ENCODE measurements around the gene CHRNA10.
"Not testable (repeated sequence)": the region's sequence is repeated elsewhere in the genome, so short reads cannot be mapped to it uniquely, and the experiment has no call there.

The CHRNA10 gene

DNA sequence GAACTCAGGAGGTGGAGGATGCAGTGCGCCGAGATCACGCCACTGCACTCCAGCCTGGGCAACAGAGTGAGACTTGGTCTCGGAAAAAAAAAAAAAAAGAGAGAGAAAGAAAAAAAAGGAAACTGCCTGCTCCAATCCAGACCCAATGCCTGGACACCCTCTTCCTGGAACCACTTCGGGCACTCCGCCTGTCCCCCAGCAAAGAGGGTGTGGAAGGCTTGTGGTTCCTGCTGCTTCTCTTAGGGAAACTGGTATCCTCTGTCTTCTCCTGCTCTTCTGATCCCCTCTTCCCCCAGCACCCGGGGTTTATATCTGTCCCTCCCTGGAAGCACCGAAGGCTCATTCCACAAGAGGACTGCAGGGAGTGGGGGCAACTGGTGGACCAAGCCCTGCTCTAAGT, 12.9 kb downstream of the CHRNA10 start:
- H3K4me3 ChIP-seq (ENCODE audit: low read length, poor library complexity, severe bottlenecking) = no peak overlapping the region
- no peaks in the 10 kb centered on the region for H3K4me1 ChIP-seq (ENCODE audit: insufficient read depth, low read length, poor library complexity, severe bottlenecking)
- no peaks in the 10 kb centered on the region for H3F3A ChIP-seq (ENCODE audit: low read depth)
- H3K4me2 ChIP-seq (ENCODE audit: low read depth, low read length, poor library complexity, severe bottlenecking) = no peak overlapping the region
- H3K36me3 ChIP-seq (ENCODE audit: insufficient read depth, low read length) = no peaks in the 10 kb centered on the region
- no peak overlapping the region for H2AFZ ChIP-seq (ENCODE audit: low read length)
- no peaks in the 10 kb centered on the region for H3K9me2 ChIP-seq (replicated peaks; ENCODE audit: low read depth, low read length)
- no peaks in the 10 kb centered on the region for H3K27me3 ChIP-seq (ENCODE audit: insufficient read depth, low read length, poor library complexity, severe bottlenecking)
- H3K79me2 ChIP-seq (ENCODE audit: insufficient read depth, low read length) = no peaks in the 10 kb centered on the region
- no peak overlapping the region for H3K9ac ChIP-seq (ENCODE audit: low read depth, low read length, poor library complexity, severe bottlenecking)
- no peaks in the 10 kb centered on the region for H3K9me3 ChIP-seq (ENCODE audit: insufficient read depth, low read depth, low read length)
- TF ChIP-seq, protein P1, sequence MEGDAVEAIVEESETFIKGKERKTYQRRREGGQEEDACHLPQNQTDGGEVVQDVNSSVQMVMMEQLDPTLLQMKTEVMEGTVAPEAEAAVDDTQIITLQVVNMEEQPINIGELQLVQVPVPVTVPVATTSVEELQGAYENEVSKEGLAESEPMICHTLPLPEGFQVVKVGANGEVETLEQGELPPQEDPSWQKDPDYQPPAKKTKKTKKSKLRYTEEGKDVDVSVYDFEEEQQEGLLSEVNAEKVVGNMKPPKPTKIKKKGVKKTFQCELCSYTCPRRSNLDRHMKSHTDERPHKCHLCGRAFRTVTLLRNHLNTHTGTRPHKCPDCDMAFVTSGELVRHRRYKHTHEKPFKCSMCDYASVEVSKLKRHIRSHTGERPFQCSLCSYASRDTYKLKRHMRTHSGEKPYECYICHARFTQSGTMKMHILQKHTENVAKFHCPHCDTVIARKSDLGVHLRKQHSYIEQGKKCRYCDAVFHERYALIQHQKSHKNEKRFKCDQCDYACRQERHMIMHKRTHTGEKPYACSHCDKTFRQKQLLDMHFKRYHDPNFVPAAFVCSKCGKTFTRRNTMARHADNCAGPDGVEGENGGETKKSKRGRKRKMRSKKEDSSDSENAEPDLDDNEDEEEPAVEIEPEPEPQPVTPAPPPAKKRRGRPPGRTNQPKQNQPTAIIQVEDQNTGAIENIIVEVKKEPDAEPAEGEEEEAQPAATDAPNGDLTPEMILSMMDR (conservative IDR thresholded peaks at IDR 0.05; ENCODE audit: low read length) = no peak
- no peak for TF ChIP-seq EZH2phosphoT487 (IDR thresholded peaks at IDR 0.05; ENCODE audit: borderline replicate concordance)
- H4K20me1 ChIP-seq (ENCODE audit: insufficient read depth, low read length, poor library complexity, severe bottlenecking) = no peaks in the 10 kb centered on the region

DNA sequence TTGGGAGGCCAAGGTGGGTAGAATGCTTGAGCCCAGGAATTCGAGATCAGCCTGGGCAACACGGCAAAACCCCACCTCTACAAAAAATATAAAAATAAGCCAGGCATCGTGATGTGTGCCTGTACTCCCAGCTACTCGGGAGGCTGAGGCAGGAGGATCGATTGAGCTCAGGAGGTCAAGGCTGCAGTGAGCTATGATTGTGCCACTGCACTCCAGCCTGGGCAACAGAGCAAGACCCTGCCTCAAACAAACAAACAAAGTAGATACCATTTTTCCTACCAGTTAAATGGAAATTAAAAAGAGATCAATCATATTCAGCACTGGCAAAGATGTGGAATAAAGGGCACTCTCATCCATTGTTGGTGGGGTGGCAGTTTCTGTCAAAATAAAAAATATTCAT, 13.9 kb downstream of the CHRNA10 start:
- not testable (repeated sequence) for H3K9me3 ChIP-seq (ENCODE audit: insufficient read depth, low read depth, low read length); H3K4me1 ChIP-seq (ENCODE audit: insufficient read depth, low read length, poor library complexity, severe bottlenecking); H3K36me3 ChIP-seq (ENCODE audit: insufficient read depth, low read length); H3F3A ChIP-seq (ENCODE audit: low read depth); H4K20me1 ChIP-seq (ENCODE audit: insufficient read depth, low read length, poor library complexity, severe bottlenecking); H3K9me2 ChIP-seq (replicated peaks; ENCODE audit: low read depth, low read length); H3K79me2 ChIP-seq (ENCODE audit: insufficient read depth, low read length); H2AFZ ChIP-seq (ENCODE audit: low read length); H3K27me3 ChIP-seq (ENCODE audit: insufficient read depth, low read length, poor library complexity, severe bottlenecking); H3K4me2 ChIP-seq (ENCODE audit: low read depth, low read length, poor library complexity, severe bottlenecking); H3K4me3 ChIP-seq (ENCODE audit: low read length, poor library complexity, severe bottlenecking); H3K9ac ChIP-seq (ENCODE audit: low read depth, low read length, poor library complexity, severe bottlenecking)

DNA sequence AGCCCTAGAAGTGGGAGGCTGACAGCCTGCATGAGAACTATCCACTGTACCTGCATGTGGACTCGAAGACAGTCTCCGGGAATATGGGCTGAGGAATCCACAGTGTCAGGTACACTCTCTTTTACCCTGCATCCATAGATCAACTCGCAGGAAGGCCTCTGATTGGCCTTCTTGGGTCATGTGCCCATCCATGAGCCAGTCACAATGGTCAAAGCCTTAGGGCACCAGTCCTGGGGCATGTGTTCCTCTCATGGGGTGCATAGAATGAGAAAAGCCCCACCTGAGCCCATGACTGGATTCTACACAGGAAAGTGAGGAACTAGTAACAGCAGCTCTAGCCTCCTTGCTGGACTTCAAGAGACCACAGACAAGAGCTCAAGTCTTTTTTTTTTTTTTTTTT, 15.6 kb downstream of the CHRNA10 start:
- Histone ChIP-seq H3K9me2 (replicated peaks; ENCODE audit: low read depth, low read length) (no peaks in the 10 kb centered on the region), H4K20me1 (ENCODE audit: insufficient read depth, low read length, poor library complexity, severe bottlenecking) (no peaks in the 10 kb centered on the region), H3K4me2 (ENCODE audit: low read depth, low read length, poor library complexity, severe bottlenecking) (no peak overlapping the region), H3K36me3 (ENCODE audit: insufficient read depth, low read length) (no peaks in the 10 kb centered on the region), H3K4me3 (ENCODE audit: low read length, poor library complexity, severe bottlenecking) (no peak overlapping the region), H3K9me3 (ENCODE audit: insufficient read depth, low read depth, low read length) (no peaks in the 10 kb centered on the region), H3K79me2 (ENCODE audit: insufficient read depth, low read length) (no peaks in the 10 kb centered on the region), H3K9ac (ENCODE audit: low read depth, low read length, poor library complexity, severe bottlenecking) (no peak overlapping the region), H3K27me3 (ENCODE audit: insufficient read depth, low read length, poor library complexity, severe bottlenecking) (no peaks in the 10 kb centered on the region), H3F3A (ENCODE audit: low read depth) (no peaks in the 10 kb centered on the region), H3K4me1 (ENCODE audit: insufficient read depth, low read length, poor library complexity, severe bottlenecking) (no peaks in the 10 kb centered on the region), H2AFZ (ENCODE audit: low read length) (no peak overlapping the region)
- no peak for TF ChIP-seq EZH2phosphoT487 (IDR thresholded peaks at IDR 0.05; ENCODE audit: borderline replicate concordance)
- TF ChIP-seq, protein P1 (conservative IDR thresholded peaks at IDR 0.05; ENCODE audit: low read length) = no peak

DNA sequence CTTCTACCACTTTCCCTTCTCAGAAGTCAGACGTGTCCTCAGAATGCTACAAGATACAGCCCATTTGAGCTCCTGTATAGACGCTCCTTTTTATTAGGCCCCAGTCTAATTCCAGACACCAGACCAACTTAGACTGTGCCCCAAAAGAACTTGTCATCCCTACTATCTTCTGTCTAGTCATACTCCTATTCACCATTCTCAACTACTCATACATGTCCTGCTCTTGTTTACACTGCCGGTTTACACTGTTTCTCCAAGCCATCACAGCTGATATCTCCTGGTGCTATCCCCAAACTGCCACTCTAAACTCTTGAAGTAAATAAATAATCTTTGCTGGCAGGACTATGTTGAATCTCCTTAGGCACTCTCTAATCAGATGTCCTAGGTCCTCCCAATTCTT, 18.7 kb downstream of the CHRNA10 start:
- H3K27me3 ChIP-seq (ENCODE audit: insufficient read depth, low read length, poor library complexity, severe bottlenecking); H3K4me1 ChIP-seq (ENCODE audit: insufficient read depth, low read length, poor library complexity, severe bottlenecking); H3K79me2 ChIP-seq (ENCODE audit: insufficient read depth, low read length); H2AFZ ChIP-seq (ENCODE audit: low read length); H3K4me2 ChIP-seq (ENCODE audit: low read depth, low read length, poor library complexity, severe bottlenecking); H3K9me2 ChIP-seq (replicated peaks; ENCODE audit: low read depth, low read length); H4K20me1 ChIP-seq (ENCODE audit: insufficient read depth, low read length, poor library complexity, severe bottlenecking); H3K9me3 ChIP-seq (ENCODE audit: insufficient read depth, low read depth, low read length); H3K9ac ChIP-seq (ENCODE audit: low read depth, low read length, poor library complexity, severe bottlenecking); H3F3A ChIP-seq (ENCODE audit: low read depth); H3K4me3 ChIP-seq (ENCODE audit: low read length, poor library complexity, severe bottlenecking); H3K36me3 ChIP-seq (ENCODE audit: insufficient read depth, low read length): not testable (repeated sequence)

DNA sequence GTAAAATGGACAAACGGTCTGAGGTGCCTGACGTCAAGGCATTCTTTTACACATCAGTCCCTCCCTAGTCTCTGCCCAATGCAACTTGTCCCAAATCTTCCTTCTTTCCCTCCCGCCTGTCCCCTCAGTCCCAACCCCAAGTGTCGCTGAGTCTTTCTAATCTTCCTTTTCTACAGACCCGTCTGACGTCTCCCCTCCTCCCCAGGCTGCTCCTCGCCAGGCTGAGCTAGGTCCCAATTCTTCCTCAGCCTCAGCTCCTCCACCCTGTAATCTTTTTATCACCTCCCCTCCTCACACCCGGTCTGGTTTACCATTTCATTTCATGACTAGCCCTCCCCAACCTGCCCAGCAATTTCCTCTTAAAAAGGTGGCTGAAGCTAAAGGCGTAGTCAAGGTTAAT, 21.8 kb downstream of the CHRNA10 start:
- H3K4me2 ChIP-seq (ENCODE audit: low read depth, low read length, poor library complexity, severe bottlenecking); H3K36me3 ChIP-seq (ENCODE audit: insufficient read depth, low read length); H2AFZ ChIP-seq (ENCODE audit: low read length); H3K9me3 ChIP-seq (ENCODE audit: insufficient read depth, low read depth, low read length); H3K9me2 ChIP-seq (replicated peaks; ENCODE audit: low read depth, low read length); H3K27me3 ChIP-seq (ENCODE audit: insufficient read depth, low read length, poor library complexity, severe bottlenecking); H3F3A ChIP-seq (ENCODE audit: low read depth); H3K9ac ChIP-seq (ENCODE audit: low read depth, low read length, poor library complexity, severe bottlenecking); H3K4me3 ChIP-seq (ENCODE audit: low read length, poor library complexity, severe bottlenecking); H4K20me1 ChIP-seq (ENCODE audit: insufficient read depth, low read length, poor library complexity, severe bottlenecking); H3K4me1 ChIP-seq (ENCODE audit: insufficient read depth, low read length, poor library complexity, severe bottlenecking); H3K79me2 ChIP-seq (ENCODE audit: insufficient read depth, low read length): not testable (repeated sequence)

DNA sequence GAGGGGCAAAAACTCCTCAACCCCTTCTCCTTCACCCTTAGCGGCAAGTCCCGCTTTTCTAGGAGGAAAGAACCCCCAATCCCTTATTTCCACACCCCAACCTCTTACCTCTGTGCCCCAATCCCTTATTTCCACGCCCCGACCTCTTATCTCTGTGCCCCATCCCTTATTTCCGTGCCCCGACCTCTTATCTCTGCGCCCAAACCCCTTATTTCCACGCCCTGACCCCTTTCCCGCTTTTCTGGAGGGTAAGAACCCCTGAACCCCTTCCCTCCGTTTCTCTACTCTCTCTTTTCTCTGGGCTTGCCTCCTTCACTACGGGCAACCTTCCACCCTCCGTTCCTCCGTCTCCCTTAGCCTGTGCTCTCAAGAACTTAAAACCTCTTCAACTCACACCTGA, 22.3 kb downstream of the CHRNA10 start:
- not testable (repeated sequence) for H3K4me2 ChIP-seq (ENCODE audit: low read depth, low read length, poor library complexity, severe bottlenecking); H3K4me1 ChIP-seq (ENCODE audit: insufficient read depth, low read length, poor library complexity, severe bottlenecking); H3K9me2 ChIP-seq (replicated peaks; ENCODE audit: low read depth, low read length); H3K36me3 ChIP-seq (ENCODE audit: insufficient read depth, low read length); H3K4me3 ChIP-seq (ENCODE audit: low read length, poor library complexity, severe bottlenecking); H4K20me1 ChIP-seq (ENCODE audit: insufficient read depth, low read length, poor library complexity, severe bottlenecking); H3K9me3 ChIP-seq (ENCODE audit: insufficient read depth, low read depth, low read length); H3K9ac ChIP-seq (ENCODE audit: low read depth, low read length, poor library complexity, severe bottlenecking); H3K27me3 ChIP-seq (ENCODE audit: insufficient read depth, low read length, poor library complexity, severe bottlenecking); H3K79me2 ChIP-seq (ENCODE audit: insufficient read depth, low read length); H2AFZ ChIP-seq (ENCODE audit: low read length); H3F3A ChIP-seq (ENCODE audit: low read depth)
